Stimulated activated CD4-positive, alpha-beta T cell treated with anti-CD3 and anti-CD28 coated beads, Interleukin-1b, Interleukin-23, amount 100 ng/mL, for 1 hour (primary cell): ENCODE results near the gene RALGAPB.
"Not testable (repeated sequence)": the region's sequence is repeated elsewhere in the genome, so short reads cannot be mapped to it uniquely, and the experiment has no call there.

ENCODE experiments used
- DNase-seq, 2 donors: peaks; one replicate each; pipeline ENCODE4 v3.0.0-alpha.2; 2020; ENCODE audit warnings: low read depth in 2 of 2

Gene RALGAPB

GRCh38 chr20:38584099-38584763 is 111.6 kb downstream of the RALGAPB start:
- no peak for DNase-seq

- DNase-seq: no peak
These were observed 112.9 kb downstream of the RALGAPB start for GRCh38 chr20:38585404-38586180.

DNA sequence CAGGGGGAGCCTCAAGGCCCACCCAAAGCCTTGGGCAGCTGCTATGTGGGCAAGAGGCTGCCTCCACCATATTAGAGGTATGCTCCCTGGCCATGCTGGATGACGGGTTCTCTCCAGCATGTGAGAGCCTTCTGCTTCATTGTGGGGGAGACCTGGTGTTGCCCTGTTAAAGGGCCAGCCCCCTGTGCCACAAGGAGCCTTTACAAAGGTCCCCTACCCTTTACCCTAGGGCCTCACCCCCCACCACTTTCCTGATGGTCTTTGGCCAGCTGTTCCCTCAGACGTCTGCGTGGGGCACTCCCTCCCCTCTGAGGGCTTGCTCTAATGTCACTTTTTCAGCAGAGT is 113.5 kb downstream of the RALGAPB start:
- DNase-seq: no peak

DNA sequence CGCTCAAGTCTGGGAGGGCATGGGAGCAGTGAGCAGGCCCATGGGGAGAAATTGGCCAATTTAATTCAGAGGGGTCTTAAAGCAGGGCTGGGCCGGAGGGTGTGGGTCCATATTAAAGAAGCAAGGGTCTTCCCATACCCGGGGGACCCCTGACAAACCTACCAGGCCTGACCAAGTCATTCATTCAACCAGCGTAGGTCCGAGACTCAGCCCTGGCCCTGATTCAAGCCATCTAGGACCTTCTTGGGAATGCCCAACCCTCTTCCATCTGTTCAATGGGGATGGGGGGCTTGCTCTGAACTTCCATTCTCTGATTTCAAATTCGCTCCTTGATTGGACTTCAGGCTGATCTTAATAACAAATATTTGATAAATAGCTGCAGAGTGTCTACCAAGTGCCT is 115.7 kb downstream of the RALGAPB start:
- DNase-seq: no peak

GRCh38 chr20:38589351-38589750 is 116.7 kb downstream of the RALGAPB start:
- no peak for DNase-seq

GRCh38 chr20:38589967-38590675 is 117.5 kb downstream of the RALGAPB start:
- DNase-seq: no peak

DNA sequence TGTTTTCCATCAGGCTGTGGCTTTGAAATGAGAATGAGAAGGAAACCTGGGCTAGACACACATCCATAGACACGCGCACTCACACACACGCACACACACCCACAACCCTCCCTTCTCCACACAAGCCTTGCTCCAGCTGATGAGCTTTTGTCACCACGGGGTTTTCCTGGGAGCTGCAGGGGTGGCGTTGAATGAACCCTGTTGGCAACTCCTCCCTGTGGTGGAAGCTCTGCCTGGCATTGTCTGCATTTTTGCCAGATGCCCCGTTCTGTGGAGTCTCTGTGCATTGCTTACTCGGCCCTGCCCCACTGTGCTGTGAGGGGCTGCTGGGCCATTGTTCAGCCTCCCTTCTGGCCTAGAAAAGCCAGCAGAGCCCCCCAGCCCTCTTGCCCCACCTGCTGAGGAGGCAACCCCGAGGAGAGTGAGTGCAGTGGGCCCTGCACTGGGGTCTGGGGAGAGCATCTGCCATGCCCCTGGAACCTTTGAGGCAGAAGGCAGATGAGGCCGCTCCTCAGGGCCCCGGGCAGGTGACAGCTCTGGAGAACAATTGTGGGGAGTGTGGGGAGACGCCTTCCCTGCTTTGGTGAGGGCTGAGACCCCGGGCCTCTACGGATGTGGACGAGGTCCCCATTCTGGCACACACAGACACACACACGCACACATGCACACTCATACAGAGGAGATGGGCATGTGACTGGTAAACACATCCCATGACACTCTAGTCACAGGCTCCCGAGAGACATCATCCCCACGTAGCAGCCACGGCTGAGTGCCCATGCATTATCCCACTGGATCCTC is 118.2 kb downstream of the RALGAPB start:
- DNase-seq: no peak

DNA sequence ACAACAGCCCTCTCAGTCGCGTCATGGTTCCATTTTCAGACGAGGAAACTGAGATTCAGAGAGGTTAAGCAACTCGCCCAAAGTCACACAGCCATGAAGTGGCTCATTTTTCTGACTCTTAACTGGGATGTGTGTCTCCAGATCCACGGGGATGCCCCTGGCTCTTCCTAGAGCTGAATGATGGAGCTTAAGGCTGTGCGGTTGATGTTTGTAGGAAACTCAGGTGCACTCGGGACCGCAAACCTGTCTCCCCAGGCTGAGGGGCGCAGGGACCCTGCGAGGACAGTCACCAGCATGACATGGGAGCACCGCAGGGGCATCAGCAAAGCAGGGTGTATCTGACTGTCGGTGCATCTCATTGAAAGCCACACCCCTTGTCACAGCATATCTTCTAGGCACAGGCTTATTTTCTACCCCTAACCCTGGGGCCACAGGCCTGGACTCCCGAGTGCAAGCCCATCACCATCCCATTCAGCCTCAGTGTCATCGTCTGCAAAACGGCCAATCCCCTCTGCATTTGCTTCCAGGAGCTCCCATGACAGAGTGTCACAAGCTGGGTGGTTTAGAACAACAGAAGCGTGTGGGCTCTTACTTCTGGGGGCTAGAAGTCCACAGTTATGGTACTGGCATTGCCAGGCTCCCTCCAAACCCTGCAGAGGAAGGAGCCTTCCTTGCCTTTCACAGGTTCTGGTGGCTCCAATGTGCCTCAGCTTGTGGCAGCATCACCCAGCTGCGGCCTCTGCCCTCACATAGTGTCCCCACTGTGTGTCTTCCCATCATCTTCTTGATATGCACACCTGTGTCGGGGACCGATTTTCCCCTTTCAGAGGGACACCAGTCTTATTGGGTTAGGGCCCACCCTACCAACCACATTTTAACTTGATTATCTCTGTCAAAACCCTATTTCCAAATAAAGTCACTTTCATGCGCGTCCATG is 119.1 kb downstream of the RALGAPB start:
- no peak for DNase-seq

- not testable (repeated sequence) for DNase-seq
These were observed 119.8 kb downstream of the RALGAPB start for GRCh38 chr20:38592411-38592790.

GRCh38 chr20:38594281-38594680 is 121.6 kb downstream of the RALGAPB start:
- DNase-seq: not testable (repeated sequence)

GRCh38 chr20:38595886-38596285 is 123.2 kb downstream of the RALGAPB start:
- not testable (repeated sequence) for DNase-seq

- no peak for DNase-seq
These were observed 126.8 kb downstream of the RALGAPB start for GRCh38 chr20:38599410-38599882.

DNA sequence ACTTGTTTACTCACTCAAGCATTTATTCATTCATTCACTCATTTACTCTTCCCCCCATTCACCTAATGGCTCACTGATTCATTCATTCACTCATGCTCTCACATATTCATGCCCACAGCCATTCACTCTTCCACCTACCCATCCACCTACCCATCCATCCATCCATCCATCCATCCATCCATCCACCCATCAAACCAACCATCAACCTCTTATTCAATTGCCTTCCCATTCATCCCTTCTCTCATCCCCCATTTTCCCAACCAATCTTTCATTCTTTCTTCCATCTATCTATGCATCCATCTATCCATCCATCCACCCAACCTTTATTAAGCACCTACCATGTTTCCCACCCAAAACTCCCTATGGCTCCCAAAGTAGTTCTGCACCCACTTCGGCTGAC is 127.4 kb downstream of the RALGAPB start:
- DNase-seq: no peak

- no peak for DNase-seq
These were observed 128.9 kb downstream of the RALGAPB start, which contains the start of gene ARHGAP40 for GRCh38 chr20:38601216-38602184. ARHGAP40 (plus strand) TSS chr20:38601809.

- no peak for DNase-seq
These were observed 129.5 kb downstream of the RALGAPB start for GRCh38 chr20:38602185-38602581.

GRCh38 chr20:38603286-38603685 is 130.6 kb downstream of the RALGAPB start:
- DNase-seq: no peak

DNA sequence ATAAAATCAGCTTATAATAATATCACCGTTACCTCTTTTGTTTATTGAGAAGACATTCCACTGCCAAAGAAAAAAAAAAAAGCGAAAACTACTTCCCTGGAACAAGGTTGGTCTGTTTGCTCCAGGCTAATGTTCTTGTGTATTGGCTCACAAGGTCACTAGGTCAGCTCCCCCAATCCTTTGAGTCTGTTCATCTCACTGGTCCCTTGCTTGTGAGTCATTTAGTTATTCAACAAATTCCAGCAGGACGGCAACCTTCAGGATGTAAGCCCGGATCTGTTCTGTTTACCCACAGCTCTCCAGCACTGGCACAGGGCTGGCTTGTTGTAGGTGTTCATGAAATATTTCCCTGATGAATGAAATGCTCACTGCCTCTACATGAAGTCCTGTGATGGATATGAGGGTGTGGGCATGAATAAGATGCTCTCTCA is 132.2 kb downstream of the RALGAPB start:
- no peak for DNase-seq

- DNase-seq: no peak
These were observed 134.7 kb downstream of the RALGAPB start for GRCh38 chr20:38607351-38607750.

DNA sequence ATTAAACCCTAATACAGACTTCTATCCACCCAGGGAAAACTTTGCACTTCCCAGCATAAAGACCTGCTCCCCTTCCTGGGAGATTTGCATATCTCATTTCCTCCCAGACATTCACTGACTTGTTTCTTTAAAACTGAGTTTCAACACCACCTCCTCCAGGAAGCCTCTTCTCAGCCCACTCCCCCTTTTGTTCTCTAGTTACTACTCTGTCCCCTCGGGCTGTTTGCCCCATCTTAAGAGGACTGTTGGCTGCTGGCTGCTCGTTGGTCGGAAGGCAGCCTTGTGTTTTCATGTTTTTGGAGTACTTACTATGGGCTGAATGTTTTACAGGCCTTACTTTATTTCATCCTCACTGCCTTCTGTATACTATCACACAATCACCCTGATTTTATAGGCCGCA is 135.5 kb downstream of the RALGAPB start:
- DNase-seq: no peak
